ENCODE results near the gene NOSIP.

The NOSIP gene

GRCh38 chr19:49515767-49516166 lies 64.6 kb downstream of the NOSIP start:
- TF ChIP-seq CTCF (IDR thresholded peaks at IDR 0.05; ENCODE audit: control insufficient read depth, insufficient read depth, low read depth, low read length, missing control alignments), result no peak
- DNase-seq (ENCODE audit: low read depth), result no peak
- no peak overlapping the region for H3K4me3 ChIP-seq (ENCODE audit: control insufficient read depth, low read depth, low read length)

GRCh38 chr19:49514151-49514550 lies 66.2 kb downstream of the NOSIP start:
- no peak for TF ChIP-seq CTCF (IDR thresholded peaks at IDR 0.05; ENCODE audit: control insufficient read depth, insufficient read depth, low read depth, low read length, missing control alignments)
- DNase-seq (ENCODE audit: low read depth), result no peak
- H3K4me3 ChIP-seq (ENCODE audit: control insufficient read depth, low read depth, low read length), result no peak overlapping the region

GRCh38 chr19:49513746-49514118 lies 66.6 kb downstream of the NOSIP start:
- no peak for DNase-seq (ENCODE audit: low read depth)
- no peak overlapping the region for H3K4me3 ChIP-seq (ENCODE audit: control insufficient read depth, low read depth, low read length)
- no peak for TF ChIP-seq CTCF (IDR thresholded peaks at IDR 0.05; ENCODE audit: control insufficient read depth, insufficient read depth, low read depth, low read length, missing control alignments)

GRCh38 chr19:49512970-49513745 lies 67.2 kb downstream of the NOSIP start:
- peak overlapping the region; percentile 58 for H3K4me3 ChIP-seq (ENCODE audit: control insufficient read depth, low read depth, low read length)
- DNase-seq (ENCODE audit: low read depth), result no peak

GRCh38 chr19:49507803-49508494 lies 72.4 kb downstream of the NOSIP start:
- no peak for DNase-seq (ENCODE audit: low read depth)
- no peak overlapping the region for H3K4me3 ChIP-seq (ENCODE audit: control insufficient read depth, low read depth, low read length)
- TF ChIP-seq CTCF (IDR thresholded peaks at IDR 0.05; ENCODE audit: control insufficient read depth, insufficient read depth, low read depth, low read length, missing control alignments), result no peak

More at GRCh38 chr19:49512970-49513745, 67.2 kb downstream of the NOSIP start:
- TF ChIP-seq CTCF (IDR thresholded peaks at IDR 0.05; ENCODE audit: control insufficient read depth, insufficient read depth, low read depth, low read length, missing control alignments), result no peak

- no peak for DNase-seq (ENCODE audit: low read depth)
- TF ChIP-seq CTCF (IDR thresholded peaks at IDR 0.05; ENCODE audit: control insufficient read depth, insufficient read depth, low read depth, low read length, missing control alignments), result peak; percentile 86
- H3K4me3 ChIP-seq (ENCODE audit: control insufficient read depth, low read depth, low read length), result no peak overlapping the region
These were observed 73.7 kb downstream of the NOSIP start for GRCh38 chr19:49506575-49507105.
